OCI-LY7 (cell line): ENCODE data around the gene BPIFB2.

ENCODE experiments used
- CTCF ChIP-seq: fragments of 200-600 bp; sonication (generic); conservative IDR thresholded peaks from 2 replicates; pipeline ENCODE4 v1.5.1; 2014; ENCODE audit warnings: mild to moderate bottlenecking, antibody characterized with exemption, low read length, moderate library complexity, mixed read lengths
- EZH2phosphoT487 ChIP-seq: fragments of 200-600 bp; sonication (generic); IDR thresholded peaks from 2 replicates; pipeline ENCODE4 v1.6.1; 2018; ENCODE audit warnings: low read depth, borderline replicate concordance, mild to moderate bottlenecking, mixed run types, antibody characterized with exemption, low read length, moderate library complexity, mixed read lengths

- TF ChIP-seq CTCF (no peak), EZH2phosphoT487 (no peak)
Measured at GRCh38 chr20:32964575-32964974, 42.9 kb upstream of the BPIFB2 start.
